Fibroblast of skin of left quadriceps (primary cell): ENCODE measurements around the gene RUNX3.
A peak's percentile ranks its signal among the peaks of the same experiment; 100 is the strongest.

Experiments used
- DNase-seq, 2 experiments: peaks; one replicate each; pipeline ENCODE4 v3.0.0-alpha.2; 2013; ENCODE audit warnings: low read depth in 2 of 2

Gene RUNX3

DNA sequence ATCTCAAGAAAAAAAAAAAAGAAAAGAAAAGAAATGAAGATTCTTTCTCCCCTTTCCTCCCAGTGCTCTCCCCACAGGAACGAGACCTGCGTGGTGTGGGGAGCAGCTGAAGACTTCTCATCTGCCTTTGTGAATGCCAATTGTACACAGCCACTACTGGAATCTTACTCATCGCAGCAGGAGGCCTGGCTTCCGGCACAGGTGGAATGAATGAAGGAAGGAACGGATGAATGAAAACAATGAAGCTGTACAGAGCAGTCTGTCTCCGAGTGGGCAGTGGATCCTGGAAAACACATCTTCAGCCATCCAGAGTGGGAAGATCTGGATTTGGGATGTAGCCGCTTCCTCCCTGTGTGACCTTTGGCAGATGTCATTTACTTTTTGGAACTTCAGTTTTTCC lies 64.9 kb downstream of the RUNX3 start:
- DNase-seq = no peak

DNA sequence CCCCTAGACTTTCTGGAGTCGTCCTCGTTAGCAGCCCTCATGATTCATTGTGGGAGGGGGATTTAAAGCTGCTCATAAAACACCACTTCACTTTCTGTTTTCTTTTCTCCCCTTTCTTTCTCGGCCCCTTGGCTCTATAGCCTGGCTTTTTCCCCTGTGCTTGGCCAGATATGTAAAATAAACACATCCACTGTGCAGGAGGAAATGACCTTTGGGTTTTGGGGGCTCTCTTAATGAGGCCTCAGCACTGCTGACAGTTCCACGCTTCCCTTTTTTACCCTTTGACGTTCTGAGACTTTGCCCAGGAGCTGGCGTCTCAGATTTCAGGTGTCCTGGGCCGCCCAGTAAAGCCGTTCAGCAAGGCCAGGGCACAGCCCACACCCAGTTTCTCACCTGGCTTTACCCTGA lies 65.7 kb downstream of the RUNX3 start:
- no peak for DNase-seq

DNA sequence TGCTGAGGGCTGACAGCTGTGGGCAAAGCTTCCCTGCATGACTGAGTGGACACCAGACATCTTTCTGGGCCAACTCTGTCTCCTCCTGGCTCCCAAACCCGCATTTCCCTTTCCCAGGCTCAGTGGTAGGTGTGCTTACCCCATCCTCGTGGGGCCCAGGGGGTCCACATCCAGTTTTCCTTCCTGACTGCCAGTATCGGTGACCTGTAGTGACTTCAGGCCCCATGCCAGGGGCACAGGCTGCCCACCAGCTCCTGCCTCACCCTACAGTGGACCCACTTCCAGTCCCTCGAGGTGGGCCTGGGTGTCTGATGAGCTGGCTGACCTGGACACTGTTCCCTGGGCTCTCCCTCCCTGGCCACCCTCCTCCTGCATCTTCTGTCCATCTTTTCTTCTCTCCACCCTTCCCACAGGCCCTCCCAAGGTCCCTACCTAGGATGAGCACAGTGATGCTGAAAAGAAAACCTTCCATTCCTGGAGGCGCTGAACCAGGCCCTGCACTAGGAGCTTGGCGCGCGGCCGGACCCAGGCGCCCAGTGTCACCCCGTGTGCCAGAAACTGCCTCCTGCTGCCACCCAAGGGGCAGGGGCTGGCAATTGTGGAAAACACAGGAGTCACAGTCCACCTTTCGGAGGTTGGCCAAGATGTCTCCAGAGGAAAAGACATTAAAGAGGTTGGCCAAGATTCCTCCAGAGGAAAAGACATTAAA lies 67.1 kb downstream of the RUNX3 start:
- DNase-seq = no peak

DNA sequence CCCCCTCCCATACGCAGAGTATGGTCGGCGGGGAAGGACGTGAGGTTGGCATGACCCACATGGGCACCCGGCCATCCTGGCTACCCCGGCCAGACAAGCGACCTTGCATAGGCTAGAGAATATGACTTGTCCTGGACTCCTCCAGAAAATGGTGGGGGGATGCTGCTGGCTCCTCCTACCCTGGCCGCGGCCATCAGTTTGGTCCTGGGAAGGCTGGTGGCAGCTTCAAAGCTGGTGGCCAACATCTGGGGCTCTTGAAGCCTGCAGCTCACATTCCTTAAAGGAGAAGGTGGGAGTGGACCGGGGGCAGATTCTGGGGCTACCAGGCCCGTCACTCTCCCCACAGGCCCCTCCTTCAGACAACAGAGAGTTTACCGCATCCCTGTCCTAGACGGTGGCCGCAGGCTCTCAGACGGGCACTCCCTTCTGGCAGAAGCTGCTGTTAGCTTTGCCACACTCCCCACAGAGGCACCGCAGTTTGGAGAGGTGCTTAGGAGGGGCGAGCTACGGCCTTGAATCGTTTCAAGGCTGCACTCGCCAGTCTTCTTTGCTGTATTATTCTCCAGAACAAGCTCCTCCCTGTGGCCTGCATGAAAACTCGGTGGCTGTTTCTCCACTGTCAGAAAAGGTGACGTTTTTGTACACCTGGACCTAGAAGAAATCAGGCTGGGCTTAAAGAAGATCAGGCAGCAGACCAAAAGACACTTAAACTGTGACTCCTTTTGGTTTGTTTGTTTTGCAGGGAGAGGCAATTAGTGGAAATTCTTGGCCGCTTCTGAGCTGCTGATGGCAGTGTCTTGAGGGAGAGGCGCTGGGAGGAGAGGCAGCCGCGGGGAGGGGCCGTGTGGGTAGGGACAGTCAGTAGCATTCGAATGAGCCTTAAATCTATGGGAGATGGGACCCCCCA lies 68.0 kb downstream of the RUNX3 start:
- DNase-seq = no peak

DNA sequence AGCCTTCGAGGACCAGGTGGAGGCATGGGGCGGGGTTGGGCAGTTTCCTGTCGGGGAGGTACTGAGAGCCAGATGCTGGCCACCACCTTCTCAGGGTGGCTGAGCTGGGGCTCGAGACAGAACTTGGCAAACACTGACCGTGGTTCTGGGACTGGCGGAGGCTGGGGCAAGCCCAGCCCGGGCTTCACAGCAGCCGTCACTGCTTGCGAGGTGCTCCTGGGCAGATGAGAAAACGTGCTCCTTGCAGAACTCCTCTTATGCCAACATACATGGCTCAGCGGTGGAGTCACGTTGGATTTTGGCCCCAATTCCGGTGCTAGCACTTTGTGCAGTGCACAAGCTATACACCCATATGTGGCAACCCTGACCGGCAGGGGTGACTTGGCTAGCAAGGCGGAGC lies 69.2 kb downstream of the RUNX3 start:
- DNase-seq = no peak

DNA sequence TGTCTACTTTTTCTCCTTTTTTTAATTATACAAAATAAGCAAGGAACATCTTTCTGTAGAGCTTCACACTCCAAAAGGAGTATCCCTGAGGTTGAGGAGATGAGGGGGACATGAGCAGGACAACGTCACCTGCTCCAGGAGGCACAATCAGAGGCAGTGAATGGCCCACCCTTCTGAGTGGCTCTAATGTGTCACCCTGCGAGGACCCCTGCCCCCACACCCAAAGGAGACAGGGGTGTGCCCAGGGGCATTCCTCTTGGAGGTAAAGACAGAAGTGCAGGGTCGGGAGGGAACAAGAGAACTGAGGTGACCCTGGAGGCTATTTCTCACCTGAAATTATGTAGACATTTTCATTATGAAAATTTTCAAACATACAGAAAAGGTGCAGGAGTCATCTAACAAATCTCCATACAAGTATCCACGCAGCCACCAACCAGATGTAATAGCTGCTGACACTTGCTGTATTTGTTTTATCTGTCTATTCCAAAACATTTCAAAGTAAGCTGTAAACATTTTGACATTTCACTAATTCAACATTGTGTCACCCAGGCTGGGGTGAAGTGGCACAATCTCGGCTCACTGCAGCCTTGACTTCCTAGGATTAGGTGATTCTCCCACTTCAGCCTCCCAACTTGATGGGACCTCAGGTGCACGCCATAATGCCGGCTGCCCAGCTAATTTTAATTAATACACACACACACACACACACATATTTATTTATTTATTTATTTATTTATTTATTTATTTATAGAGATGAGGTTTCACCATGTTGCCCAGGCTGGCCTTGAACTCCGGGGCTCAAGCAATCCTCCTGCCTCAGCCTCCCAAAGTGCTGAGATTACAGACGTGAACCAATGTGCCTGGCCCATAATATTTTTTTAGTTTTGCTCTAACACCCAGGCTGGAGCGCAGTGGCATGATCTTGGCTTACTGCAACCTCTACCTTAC lies 70.7 kb downstream of the RUNX3 start:
- no peak for DNase-seq

DNA sequence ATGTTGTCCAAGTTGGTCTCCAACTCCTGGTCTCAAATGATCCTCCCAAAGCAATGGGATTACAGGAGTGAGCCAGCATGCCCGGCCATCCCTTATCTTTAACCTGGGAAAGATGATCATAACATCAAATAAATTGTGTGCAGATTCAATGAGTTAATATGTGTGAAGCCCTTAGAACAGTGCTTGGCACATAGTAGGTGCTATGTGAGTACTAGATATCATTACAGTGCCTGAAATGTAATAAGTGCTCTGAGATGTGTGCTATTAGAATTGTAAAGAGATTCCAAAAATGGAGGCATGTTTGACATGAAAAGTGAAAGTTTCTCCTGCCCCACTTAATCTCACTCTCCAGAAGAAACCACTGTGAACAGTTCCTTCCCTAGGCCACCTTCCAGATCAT lies 71.8 kb downstream of the RUNX3 start:
- DNase-seq = no peak

DNA sequence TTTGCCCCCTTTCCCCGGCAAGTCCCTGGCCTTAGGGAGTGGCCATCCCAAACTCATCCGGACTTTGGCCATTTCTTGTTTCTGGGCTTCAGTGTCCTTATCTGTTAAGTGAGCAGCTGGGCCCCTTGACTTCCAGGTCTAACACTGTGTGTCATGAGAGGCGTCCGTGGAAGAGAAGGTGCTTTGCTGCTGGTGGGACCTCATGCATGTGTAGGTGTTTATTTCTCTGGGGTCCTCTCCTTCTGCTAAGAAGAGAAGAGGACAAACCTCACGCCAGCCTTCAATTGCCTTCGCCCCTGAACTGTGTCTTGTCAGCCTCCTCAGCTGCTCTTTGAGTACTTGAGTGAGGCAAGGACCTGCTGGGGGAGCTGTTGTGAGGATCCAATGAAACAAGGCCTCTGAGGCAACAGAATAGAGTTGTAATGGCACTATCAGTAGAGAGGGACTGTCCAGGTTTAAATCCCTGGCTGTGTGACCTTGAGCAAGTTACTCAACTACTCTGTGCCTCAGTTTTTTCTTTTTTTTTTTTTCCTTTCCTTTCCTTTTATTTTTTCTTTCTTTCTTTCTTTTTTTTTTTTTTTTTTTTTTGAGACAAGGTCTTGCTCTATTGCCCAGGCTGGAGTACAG lies 72.5 kb downstream of the RUNX3 start:
- DNase-seq = no peak

DNA sequence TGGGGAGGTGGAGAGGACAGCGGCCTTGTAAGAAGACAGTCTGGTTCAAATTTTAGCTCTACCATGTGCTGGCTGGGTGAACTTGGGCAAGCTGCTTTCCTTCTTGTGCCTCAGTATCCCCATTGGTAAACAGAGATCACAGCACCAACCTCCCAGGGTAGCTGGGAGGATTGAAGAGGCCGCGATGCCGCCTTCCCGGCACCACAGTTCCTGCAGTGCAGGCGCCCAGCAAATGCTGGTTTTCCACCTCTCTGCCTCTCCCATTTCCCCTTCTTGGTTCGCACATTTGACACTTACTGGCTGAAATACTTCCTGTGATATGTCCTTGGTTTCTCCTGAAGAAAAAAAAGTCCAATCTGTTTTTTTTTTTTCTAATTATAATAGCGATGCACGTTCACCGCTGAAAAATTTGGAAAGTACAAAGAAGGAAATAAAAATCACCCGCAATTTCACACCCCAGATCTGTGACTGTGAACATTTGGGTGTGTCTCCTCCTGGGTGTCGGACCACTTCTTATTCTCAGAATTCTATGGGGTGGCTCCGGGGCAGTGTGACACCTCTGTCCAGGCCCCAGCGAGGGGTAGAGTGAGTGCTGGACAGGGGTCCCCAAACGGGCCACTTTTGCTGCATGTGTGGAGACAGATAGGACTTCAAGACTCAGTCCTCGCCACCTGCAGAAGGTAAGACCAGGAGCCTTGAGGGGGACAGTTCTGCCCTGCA lies 73.1 kb downstream of the RUNX3 start:
- no peak for DNase-seq

DNA sequence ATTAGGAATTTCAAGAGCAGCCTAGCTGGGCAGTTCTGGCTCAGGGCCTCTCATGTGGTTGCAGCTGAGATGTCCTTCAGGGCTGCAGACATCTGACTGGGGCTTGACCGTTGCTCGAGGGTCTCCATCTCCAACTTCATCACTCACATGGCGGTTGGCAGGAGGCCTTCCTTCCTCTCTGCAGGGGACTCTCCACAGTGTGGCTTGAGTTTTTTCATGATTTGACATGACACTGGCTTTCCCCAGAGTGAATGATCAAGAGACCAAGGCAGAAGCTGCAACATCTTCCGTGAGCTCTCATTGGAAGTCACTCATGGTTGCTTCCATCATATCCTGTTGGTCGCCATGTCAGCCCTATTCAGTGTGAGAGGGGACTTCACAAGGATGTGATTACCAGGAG lies 74.6 kb downstream of the RUNX3 start:
- DNase-seq = no peak

DNA sequence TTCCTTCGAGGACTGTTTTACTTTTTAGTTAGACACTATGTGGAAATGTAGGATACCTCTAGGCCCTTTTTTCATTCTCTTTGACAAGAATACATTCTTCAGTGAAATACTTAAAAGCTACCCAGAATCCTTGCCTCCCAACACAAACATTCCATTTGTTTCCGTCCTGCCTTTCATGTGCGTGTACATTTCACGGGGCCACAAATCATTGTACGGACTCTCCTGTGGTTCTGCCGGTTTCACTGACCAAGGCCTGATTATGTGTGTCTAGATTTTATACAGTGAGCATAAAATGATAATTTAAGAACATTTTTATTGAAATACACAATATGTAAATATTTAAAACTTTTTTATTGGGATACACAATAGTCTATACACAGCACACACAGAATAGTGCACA lies 76.4 kb downstream of the RUNX3 start:
- no peak for DNase-seq

DNA sequence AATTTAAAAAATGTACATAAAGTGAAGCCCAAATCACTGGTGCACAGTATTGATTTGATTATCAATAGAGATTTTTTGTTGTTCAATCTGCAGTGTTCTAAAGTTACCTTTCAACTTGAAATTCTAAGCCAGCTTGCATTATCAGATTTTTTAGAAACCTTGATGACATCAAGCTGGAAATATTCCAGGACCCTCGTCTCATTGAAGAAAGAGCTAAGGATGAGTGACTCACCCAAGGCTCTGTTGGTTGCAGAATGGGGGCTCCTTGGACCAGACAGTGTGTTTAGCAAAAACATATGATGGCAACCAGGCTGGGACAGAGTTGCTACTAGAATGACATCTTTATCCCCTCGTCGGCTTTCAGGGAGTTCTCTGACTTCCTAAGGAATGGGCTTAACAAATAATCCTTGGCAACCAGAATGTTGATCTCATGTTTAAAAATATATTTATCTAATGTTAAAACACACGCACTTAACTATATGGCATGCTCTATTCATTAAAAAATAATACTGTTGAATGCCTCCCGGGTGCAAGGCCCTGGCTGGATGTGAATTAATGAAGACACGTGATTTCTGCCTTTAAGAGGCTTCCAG lies 79.7 kb downstream of the RUNX3 start:
- peak; percentile 42 to 43 for DNase-seq

DNA sequence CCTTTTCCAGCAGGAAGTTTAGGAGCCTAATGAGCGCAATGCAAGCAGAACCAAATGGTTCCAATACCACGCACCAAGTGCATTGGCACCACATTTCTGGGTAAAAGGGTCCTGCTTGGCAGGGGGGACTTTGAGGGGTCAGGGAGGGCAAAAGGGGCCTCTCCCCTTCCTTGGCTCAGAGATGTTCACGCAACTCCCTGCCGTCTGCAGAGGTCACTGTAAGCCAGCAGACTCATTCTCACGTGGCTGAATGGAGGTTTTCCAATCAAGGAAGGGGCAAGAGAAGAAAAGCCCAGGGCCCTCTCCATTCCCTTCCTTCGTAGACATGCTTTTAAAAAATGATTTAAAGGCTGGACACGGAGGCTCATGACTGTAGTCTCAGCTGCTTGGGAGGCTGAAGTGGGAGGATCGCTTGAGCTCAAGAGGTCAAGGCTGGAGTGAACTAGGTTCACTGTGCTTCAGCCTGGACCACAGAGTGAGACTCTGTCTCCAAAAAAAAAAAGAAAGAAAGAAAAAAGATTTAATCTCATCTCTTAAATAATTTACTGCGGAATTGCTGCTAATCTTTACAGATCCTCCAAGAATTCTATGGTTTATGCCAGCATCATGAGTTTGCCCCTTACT lies 80.3 kb downstream of the RUNX3 start:
- no peak for DNase-seq
